ACC112 (cell line): ENCODE results near the gene NMT2.

Source experiments
- H2AFZ ChIP-seq: fragments of 200-600 bp; sonication (generic); one replicate; pipeline ENCODE4 v1.6.0; 2017; ENCODE audit warnings: antibody characterized with exemption, low read length; ENCODE audit not compliant: unreplicated experiment
- H3K27ac ChIP-seq: fragments of 200-600 bp; sonication (generic); 2 replicates; pipeline ENCODE4 v1.5.1; 2014; ENCODE audit warnings: low read depth, mild to moderate bottlenecking, antibody characterized with exemption, low read length, moderate library complexity
- H3K27me3 ChIP-seq: fragments of 200-600 bp; sonication (generic); 2 replicates; pipeline ENCODE4 v1.6.1; 2014; ENCODE audit warnings: mild to moderate bottlenecking, antibody characterized with exemption, low read length, moderate library complexity, mixed read lengths; ENCODE audit not compliant: insufficient read depth
- H3K36me3 ChIP-seq: fragments of 200-600 bp; sonication (generic); 2 replicates; pipeline ENCODE4 v1.6.1; 2016; ENCODE audit warnings: mild to moderate bottlenecking, antibody characterized with exemption, low read length, moderate library complexity, mixed read lengths; ENCODE audit not compliant: insufficient read depth
- H3K4me1 ChIP-seq: fragments of 200-600 bp; sonication (generic); one replicate; pipeline ENCODE4 v1.6.1; 2016; ENCODE audit warnings: low read length, mixed read lengths; ENCODE audit not compliant: insufficient read depth, unreplicated experiment, control insufficient read depth
- H3K4me3 ChIP-seq: fragments of 200-600 bp; sonication (generic); 2 replicates; pipeline ENCODE4 v1.5.1; 2014; ENCODE audit warnings: mild to moderate bottlenecking, low read depth, low read length
- H3K79me2 ChIP-seq: fragments of 200-600 bp; sonication (generic); one replicate; pipeline ENCODE4 v1.6.0; 2016; ENCODE audit warnings: low read length; ENCODE audit not compliant: control insufficient read depth, unreplicated experiment, insufficient read depth

NMT2 gene

DNA sequence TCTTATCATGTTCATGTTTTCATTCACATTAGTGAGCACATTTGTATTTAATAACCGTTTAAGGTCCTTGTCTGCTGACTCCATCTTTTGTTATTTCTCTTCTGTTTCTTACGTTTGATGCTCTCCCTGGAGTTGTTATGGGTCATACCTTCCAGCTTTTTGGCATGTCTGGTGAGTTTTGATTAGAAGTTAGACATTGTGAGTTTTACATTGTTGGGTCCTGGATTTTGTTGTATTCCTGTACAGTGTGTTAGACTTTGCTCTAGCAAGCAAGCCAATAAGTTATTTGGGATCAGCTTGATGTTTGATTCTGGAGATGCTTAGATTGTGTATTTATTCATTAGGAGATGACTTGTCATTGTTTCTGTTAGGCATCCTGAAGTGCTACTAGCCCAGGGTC lies 107.9 kb downstream of the NMT2 start:
- no peaks in the 10 kb centered on the region for H3K27me3 ChIP-seq
- H3K4me1 ChIP-seq, result no peaks in the 10 kb centered on the region
- no peak overlapping the region for H3K27ac ChIP-seq
- H3K36me3 ChIP-seq, result no peaks in the 10 kb centered on the region
- no peak overlapping the region for H3K4me3 ChIP-seq
- H2AFZ ChIP-seq, result no peak overlapping the region
- H3K79me2 ChIP-seq, result no peaks in the 10 kb centered on the region

GRCh38 chr10:15059914-15060313 lies 108.6 kb downstream of the NMT2 start:
- no peak overlapping the region for H3K27ac ChIP-seq
- no peaks in the 10 kb centered on the region for H3K4me1 ChIP-seq
- H3K4me3 ChIP-seq, result no peak overlapping the region
- H3K36me3 ChIP-seq, result no peaks in the 10 kb centered on the region
- no peaks in the 10 kb centered on the region for H3K79me2 ChIP-seq
- no peak overlapping the region for H2AFZ ChIP-seq
- no peaks in the 10 kb centered on the region for H3K27me3 ChIP-seq

GRCh38 chr10:15058689-15059088 lies 109.8 kb downstream of the NMT2 start:
- no peaks in the 10 kb centered on the region for H3K36me3 ChIP-seq
- no peaks in the 10 kb centered on the region for H3K79me2 ChIP-seq
- no peak overlapping the region for H2AFZ ChIP-seq
- H3K27me3 ChIP-seq, result no peaks in the 10 kb centered on the region
- no peaks in the 10 kb centered on the region for H3K4me1 ChIP-seq
- H3K27ac ChIP-seq, result no peak overlapping the region
- H3K4me3 ChIP-seq, result no peak overlapping the region
